ENCODE results near the gene MAP3K19. TPM values are rescaled to one million over a fixed set of nuclear protein-coding genes. Genes with fewer than 3 reads are reported as not detected.

Gene MAP3K19
- total and polyA plus RNA-seq, 10 of the 15 experiments (the other 5 are each of a cell fraction or from before 2014, with no cell fraction given): 0.05 TPM; not detected in 9

GRCh38 chr2:135094508-135094907, 47.3 kb upstream of the MAP3K19 start:
- intact Hi-C loops (cut with micrococcal nuclease; ENCODE audit: unreplicated experiment) (no loop called here), in situ Hi-C loops (cut with MboI) (no loop called here)
- SMC1A ChIA-PET (ENCODE audit: uncharacterized antibody, unreplicated experiment): no interaction called here
- H3K9me3 ChIP-seq (replicated peaks; ENCODE audit: control insufficient read depth, insufficient read depth, low read length): no peaks in the 10 kb centered on the region; the same call in 1 of the 3 replicates
- H3K4me2 ChIP-seq (ENCODE audit: control insufficient read depth, insufficient read depth): no peak overlapping the region
- CTCF ChIA-PET: no interaction called here
- H3K36me3 ChIP-seq (ENCODE audit: control insufficient read depth in 2 of 2, insufficient read depth in 2 of 2, low read length in 1 of 2): peaks cover 0 to 10% of the 10 kb centered on the region in 2 experiments; a peak in 2 of 4 replicates
- no TSS peak for BruUV-seq (replicated peaks)
- POLR2A ChIA-PET: interaction anchor here (1.0 kb wide), 1 partner anchor 23 kb away, joined by 3 read pairs; no protein-coding TSS in a partner anchor
- no peak overlapping the region for H2AFZ ChIP-seq (ENCODE audit: control insufficient read depth, low read depth, low read length)
- no peaks in the 10 kb centered on the region for H4K20me1 ChIP-seq (ENCODE audit: control insufficient read depth, insufficient read depth)
- H3K4me3 ChIP-seq: no peak overlapping the region
- H3K4me1 ChIP-seq (ENCODE audit: control insufficient read depth, insufficient read depth, low read length): no peaks in the 10 kb centered on the region
- no peak for TF ChIP-seq E4F1 (IDR thresholded peaks at IDR 0.05; ENCODE audit: borderline replicate concordance, partially characterized antibody)
- no peak for TF ChIP-seq TCF7 (IDR thresholded peaks at IDR 0.05; ENCODE audit: borderline replicate concordance)
- TF ChIP-seq ZBED1 (IDR thresholded peaks at IDR 0.05; ENCODE audit: borderline replicate concordance): no peak
- no peak for TF ChIP-seq CHD2 (IDR thresholded peaks at IDR 0.05; ENCODE audit: borderline replicate concordance, low read depth, low read length)
- no peak for TF ChIP-seq ZNF217 (IDR thresholded peaks at IDR 0.05)
- no peak for TF ChIP-seq CREB1 (IDR thresholded peaks at IDR 0.05; ENCODE audit: low read depth)
- TF ChIP-seq CHD4 (IDR thresholded peaks at IDR 0.05): no peak
- TF ChIP-seq PBX3 (IDR thresholded peaks at IDR 0.05; ENCODE audit: insufficient replicate concordance, low read depth, low read length): no peak
- no peak for TF ChIP-seq CBX3 (IDR thresholded peaks at IDR 0.05; ENCODE audit: borderline replicate concordance, low read depth)
- no peak for TF ChIP-seq ELK1 (IDR thresholded peaks at IDR 0.05; ENCODE audit: low read depth, low read length)
- no peak for TF ChIP-seq JUNB (IDR thresholded peaks at IDR 0.05)
- WGBS (ENCODE audit: insufficient coverage, insufficient replicate concordance, low lambda C conversion rate, missing lambda C conversion rate): 64% methylated on average over 2 of the region's 2 CpGs
- DNase-seq (ENCODE audit: low read depth, low spot score) (no peak), ATAC-seq (no peak), FAIRE-seq (no peak)
- RAD21 ChIA-PET (ENCODE audit: unreplicated experiment): no interaction called here
- no peak overlapping the region for H3K27ac ChIP-seq (ENCODE audit: control insufficient read depth, insufficient read depth)
- no peaks in the 10 kb centered on the region for H3K79me2 ChIP-seq (ENCODE audit: control insufficient read depth, insufficient read depth, low read length)
- H3K27me3 ChIP-seq (replicated peaks in 1 of 2; ENCODE audit: control insufficient read depth in 2 of 2, insufficient read depth in 2 of 2, low read length in 1 of 2): no peaks in the 10 kb centered on the region
- no peak overlapping the region for H3K9ac ChIP-seq (ENCODE audit: control insufficient read depth, insufficient read depth, low read length)

All from GM12878 (cell line).